Endothelial cell (in vitro differentiated cells): ENCODE results near the gene MIPEP. TPM values are rescaled to one million over a fixed set of nuclear protein-coding genes. Genes with fewer than 3 reads are reported as not detected.

Experiments used
- DNase-seq: peaks from one replicate; pipeline ENCODE4 v3.0.0; 2021; ENCODE audit warnings: low spot score
- H3K27ac Mint-ChIP-seq: one replicate; pipeline ENCODE4 v1.8.0; 2021; ENCODE audit warnings: mixed read lengths, inconsistent platforms; ENCODE audit not compliant: unreplicated experiment
- H3K27me3 Mint-ChIP-seq: one replicate; pipeline ENCODE4 v1.8.0; 2021; ENCODE audit warnings: mild to moderate bottlenecking, moderate library complexity, mixed read lengths, inconsistent platforms; ENCODE audit not compliant: unreplicated experiment
- H3K36me3 Mint-ChIP-seq: one replicate; pipeline ENCODE4 v1.8.0; 2021; ENCODE audit warnings: mild to moderate bottlenecking, low read depth, mixed read lengths, inconsistent platforms; ENCODE audit not compliant: unreplicated experiment
- H3K4me1 Mint-ChIP-seq: one replicate; pipeline ENCODE4 v1.8.0; 2021; ENCODE audit warnings: mild to moderate bottlenecking, mixed read lengths, inconsistent platforms; ENCODE audit not compliant: unreplicated experiment
- H3K4me3 Mint-ChIP-seq: one replicate; pipeline ENCODE4 v1.8.0; 2021; ENCODE audit warnings: mild to moderate bottlenecking, mixed read lengths, inconsistent platforms; ENCODE audit not compliant: unreplicated experiment
- H3K9me3 Mint-ChIP-seq: one replicate; pipeline ENCODE4 v1.8.0; 2021; ENCODE audit warnings: mixed read lengths, inconsistent platforms; ENCODE audit not compliant: unreplicated experiment
- total RNA-seq: library from RNA; stranded (reverse); fragmentation: NEBNext Ultra II Directional; extraction: Animal tissue kit (Norgen Biotek cat#: 25700); gene quantifications from one replicate; pipeline ENCODE4 v1.2.1, GENCODE V29; 2021; ENCODE audit not compliant: unreplicated experiment
- TF ChIP-seq, protein P1 (sequence below): fragments of 200-600 bp; sonication (generic); IDR thresholded peaks from one replicate; pipeline ENCODE4 v1.5.0; 2021; ENCODE audit warnings: antibody characterized with exemption; ENCODE audit not compliant: unreplicated experiment

Gene MIPEP
- total RNA-seq, 1 donor from 2014 or later = 8.8 TPM

DNA sequence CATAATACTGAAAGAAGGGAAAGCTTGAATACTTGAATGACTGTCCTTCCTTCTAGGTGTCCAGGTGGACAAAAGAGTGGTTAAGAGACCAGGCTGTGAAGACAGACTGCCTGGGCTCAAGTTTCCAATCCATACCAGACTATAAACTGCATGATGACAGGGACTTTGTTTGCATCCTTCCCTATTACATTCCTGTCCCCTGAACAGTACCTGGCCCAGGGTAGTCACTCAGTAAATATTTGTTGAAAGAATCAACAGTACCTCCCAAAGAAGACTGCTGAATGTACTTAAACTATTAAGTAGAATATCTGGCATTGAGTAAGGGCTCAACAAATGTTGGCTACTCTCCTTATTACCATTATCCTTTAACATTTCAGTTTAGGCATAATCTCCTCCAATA is 29.7 kb downstream of the MIPEP start:
- TF ChIP-seq, protein P1, sequence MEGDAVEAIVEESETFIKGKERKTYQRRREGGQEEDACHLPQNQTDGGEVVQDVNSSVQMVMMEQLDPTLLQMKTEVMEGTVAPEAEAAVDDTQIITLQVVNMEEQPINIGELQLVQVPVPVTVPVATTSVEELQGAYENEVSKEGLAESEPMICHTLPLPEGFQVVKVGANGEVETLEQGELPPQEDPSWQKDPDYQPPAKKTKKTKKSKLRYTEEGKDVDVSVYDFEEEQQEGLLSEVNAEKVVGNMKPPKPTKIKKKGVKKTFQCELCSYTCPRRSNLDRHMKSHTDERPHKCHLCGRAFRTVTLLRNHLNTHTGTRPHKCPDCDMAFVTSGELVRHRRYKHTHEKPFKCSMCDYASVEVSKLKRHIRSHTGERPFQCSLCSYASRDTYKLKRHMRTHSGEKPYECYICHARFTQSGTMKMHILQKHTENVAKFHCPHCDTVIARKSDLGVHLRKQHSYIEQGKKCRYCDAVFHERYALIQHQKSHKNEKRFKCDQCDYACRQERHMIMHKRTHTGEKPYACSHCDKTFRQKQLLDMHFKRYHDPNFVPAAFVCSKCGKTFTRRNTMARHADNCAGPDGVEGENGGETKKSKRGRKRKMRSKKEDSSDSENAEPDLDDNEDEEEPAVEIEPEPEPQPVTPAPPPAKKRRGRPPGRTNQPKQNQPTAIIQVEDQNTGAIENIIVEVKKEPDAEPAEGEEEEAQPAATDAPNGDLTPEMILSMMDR = no peak
- Mint-ChIP-seq H3K9me3 (no peaks in the 10 kb centered on the region), H3K27me3 (no peaks in the 10 kb centered on the region), H3K4me3 (no peak overlapping the region), H3K4me1 (peaks cover 34% of the 10 kb centered on the region), H3K36me3 (no peaks in the 10 kb centered on the region), H3K27ac (peak overlapping the region; percentile 97)
- no peak for DNase-seq

DNA sequence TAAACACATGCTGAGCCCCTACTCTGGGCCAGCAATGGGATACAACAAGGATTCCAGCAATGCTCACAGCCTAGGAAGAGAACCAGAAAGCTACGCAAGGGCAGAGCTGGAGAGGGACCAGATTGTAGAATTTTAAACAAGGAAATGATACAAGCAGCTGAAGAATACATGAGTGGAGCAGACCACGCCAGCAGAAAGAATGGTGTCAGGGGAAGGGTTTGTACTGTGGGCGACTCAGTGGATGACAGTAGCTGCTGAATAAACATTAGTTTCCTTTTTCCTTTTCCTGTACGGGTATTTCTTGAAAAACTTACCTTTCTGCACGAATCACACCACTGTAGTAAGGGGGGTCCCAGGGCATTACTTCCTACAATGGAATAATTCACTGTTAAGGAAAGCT is 30.7 kb downstream of the MIPEP start:
- H3K27me3 Mint-ChIP-seq = no peaks in the 10 kb centered on the region
- H3K9me3 Mint-ChIP-seq = no peaks in the 10 kb centered on the region
- H3K4me3 Mint-ChIP-seq = no peak overlapping the region
- peaks cover 34% of the 10 kb centered on the region for H3K4me1 Mint-ChIP-seq
- DNase-seq = peak; percentile 18
- TF ChIP-seq, protein P1 = no peak
- H3K36me3 Mint-ChIP-seq = no peaks in the 10 kb centered on the region
- H3K27ac Mint-ChIP-seq = peak overlapping the region; percentile 97

DNA sequence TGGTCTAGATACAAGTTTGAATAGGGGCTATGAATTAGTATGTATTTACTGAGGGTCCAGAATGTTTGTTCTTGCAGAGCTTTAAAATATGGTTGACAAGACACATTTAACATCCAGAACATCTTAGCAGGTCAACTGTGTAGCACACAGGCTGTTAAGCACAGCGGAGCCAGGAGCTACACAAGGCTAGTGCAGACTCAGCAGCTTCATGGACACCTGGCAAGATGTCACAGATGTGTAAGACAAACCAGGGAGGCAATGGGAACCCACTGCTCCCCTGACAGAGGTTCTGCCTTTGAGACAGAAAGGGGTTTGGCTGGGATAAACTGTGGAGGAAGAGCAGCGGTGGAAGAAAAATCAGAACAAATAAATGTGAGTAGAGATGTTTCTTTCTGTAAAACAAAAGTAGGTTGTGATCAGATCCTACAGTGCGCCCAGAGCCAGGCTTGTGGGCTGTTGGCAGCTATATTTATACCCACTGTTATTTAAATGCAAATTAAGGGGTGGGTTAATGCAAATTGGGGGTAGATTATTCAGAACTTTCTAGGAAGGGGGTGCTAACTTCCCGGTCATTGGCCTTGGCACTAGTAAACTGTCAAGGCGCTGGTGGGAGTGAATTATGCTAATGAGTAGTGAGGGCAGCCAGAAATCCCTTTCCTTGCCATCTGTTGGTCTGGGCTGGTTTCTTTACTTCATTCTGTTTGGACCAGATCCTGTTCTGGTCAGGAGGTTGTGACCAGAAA is 33.0 kb downstream of the MIPEP start:
- no peaks in the 10 kb centered on the region for H3K9me3 Mint-ChIP-seq
- TF ChIP-seq, protein P1 = no peak
- no peak overlapping the region for H3K4me3 Mint-ChIP-seq
- no peak for DNase-seq
- H3K36me3 Mint-ChIP-seq = no peaks in the 10 kb centered on the region
- H3K27me3 Mint-ChIP-seq = no peaks in the 10 kb centered on the region
- H3K27ac Mint-ChIP-seq = no peak overlapping the region
- peaks cover 34% of the 10 kb centered on the region for H3K4me1 Mint-ChIP-seq

DNA sequence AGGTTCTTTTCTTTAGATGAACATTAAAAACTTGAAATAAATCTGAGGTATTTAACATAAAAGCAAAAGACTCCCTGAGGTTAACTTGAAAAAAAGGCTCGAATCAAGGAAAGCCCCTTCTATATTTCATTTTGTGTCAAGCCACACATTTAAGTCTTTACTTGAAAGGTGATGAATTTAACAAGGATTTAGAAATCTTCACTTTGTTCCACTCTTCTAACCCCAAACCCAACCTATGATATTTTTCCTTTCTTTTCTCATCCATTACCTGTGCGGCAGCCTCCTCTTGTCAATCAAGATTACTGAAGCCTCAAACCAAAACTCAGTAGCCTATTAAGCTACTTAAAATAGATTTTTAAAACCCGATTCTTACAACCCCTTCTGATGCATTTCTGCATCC is 33.8 kb downstream of the MIPEP start:
- Mint-ChIP-seq H3K27ac (no peak overlapping the region), H3K4me1 (peaks cover 30% of the 10 kb centered on the region), H3K4me3 (no peak overlapping the region), H3K9me3 (no peaks in the 10 kb centered on the region), H3K36me3 (no peaks in the 10 kb centered on the region), H3K27me3 (no peaks in the 10 kb centered on the region)
- no peak for DNase-seq
- TF ChIP-seq, protein P1 = no peak

DNA sequence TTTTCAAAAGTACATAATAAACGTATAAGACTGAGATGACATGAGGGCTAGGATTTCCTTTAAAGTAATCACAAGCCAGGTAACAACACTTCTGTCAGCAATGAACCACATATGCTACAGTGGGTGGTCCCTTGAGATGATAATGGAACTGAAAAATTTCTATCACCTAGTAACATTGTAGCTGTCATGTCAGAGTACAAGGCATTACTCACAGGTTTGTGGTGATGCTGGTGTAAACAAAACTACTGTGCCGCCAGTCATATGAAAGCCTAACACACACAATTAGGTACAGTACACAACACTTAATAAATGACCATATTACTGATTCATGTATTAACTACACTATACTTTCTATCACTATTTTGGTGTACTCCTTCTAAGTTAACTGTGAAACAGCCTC is 36.8 kb downstream of the MIPEP start:
- Mint-ChIP-seq H3K9me3 (no peaks in the 10 kb centered on the region), H3K27ac (no peak overlapping the region), H3K36me3 (no peaks in the 10 kb centered on the region), H3K4me1 (peaks cover 20% of the 10 kb centered on the region), H3K27me3 (no peaks in the 10 kb centered on the region), H3K4me3 (no peak overlapping the region)
- DNase-seq = no peak
- TF ChIP-seq, protein P1 = no peak
